HG03175 (cell line): ENCODE results near the gene CAGE1.

Experiments
- ATAC-seq: cut with Tn5 transposase; IDR thresholded peaks from one replicate; pipeline ENCODE4 v1.9.1; 2021; ENCODE audit warnings: mild to moderate bottlenecking, moderate library complexity; ENCODE audit not compliant: unreplicated experiment

Gene CAGE1

DNA sequence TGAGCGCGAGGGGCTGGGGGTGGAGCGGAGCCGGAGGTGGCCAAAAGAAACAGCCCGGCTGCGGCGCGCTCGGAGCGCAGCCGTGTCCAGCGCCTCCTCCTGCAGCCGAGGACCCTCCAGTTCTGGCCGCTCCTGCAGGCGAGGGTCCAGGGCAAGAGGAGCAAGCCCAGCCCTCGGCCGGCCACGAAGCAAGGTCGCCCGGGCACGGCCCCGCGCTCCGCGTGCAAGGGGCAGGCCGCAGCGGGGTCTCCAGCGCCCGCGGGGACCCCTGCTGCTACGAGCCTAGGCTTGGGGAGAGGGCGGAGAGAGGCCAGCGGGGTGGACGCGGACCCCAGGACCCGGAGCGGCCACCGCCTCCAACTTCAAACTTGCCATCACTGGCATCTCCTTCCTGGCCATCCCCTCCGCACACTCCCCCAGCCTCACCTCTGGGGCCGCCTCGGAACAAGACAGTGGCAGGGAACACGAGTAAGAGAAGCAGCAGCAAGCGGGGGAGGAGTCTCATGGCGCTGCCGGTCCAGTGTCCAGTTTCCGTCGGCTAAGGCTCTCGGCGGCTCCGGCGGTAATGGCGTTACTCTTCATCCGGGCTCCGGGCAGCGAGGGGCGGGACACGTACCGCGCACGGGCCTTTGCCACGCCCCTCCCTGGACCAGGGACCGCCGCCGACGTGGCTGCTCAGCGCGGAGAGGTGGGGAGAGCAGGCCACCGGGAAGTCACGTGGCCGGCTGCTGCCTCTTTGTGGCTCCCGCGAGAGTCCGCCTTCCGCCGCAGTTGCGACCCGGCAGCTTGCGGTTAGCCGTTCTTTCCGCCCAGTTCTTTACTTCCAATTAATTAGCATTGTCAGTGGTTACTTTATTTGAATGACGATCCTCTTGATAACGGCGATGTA, 76.7 kb downstream of the CAGE1 start, which contains the start of gene SSR1:
Gene SSR1, minus strand, starts transcription at position 584 of the 889 bp plus-strand sequence. Its CDS starts 79 bp downstream, at position 505.
- peak; percentile 98 for ATAC-seq

DNA sequence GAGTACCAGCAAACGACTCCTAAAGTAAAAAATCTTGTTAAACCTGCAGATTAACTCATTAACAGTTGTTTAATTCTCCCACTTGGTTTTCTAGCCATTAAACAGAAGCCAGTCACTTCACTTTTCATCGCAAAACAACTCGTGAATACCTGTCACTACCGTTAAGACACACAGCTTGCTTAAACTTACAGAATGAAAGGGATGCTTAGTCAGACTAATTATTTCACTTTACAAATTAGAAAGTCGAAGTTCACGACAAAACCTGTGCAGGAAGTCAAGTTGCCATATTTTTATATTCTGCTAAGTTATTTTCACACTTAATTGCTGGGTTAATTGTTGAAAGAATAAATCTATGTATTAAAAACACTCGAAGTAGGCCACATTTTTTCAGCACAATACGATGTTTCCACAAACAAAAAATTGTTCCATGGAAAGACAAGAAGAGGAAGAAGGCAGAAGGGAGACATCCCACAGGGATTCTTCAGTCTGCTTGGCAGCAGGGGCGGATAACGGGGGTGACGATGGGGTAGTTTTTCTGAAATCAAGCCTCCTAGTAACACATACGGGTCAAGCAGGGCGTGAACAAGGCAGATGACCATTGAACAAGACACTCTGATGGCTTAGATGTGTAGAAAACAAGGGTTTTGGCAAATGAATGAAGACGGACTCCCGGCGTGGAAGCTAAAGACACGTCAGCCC, 77.5 kb downstream of the CAGE1 start:
- ATAC-seq: peak; percentile 1

DNA sequence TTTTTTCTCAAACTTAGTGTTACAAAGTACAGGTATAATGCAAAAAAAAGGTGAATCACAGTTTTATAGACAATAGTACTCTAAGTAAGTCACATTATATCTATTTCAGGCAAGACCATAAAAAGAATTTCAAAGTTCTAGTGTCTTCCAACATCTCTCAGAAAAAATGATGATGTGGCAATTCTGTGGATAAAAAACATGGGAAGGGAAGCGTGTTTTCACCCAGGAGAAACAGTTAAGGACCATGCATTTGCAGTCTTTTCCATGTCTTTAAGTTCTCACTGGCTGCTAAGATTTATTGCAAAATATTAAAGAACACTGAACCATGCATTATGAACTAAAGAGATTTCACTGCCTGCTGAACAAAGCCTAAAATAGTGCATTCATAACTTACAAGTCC, 78.4 kb downstream of the CAGE1 start:
- no peak for ATAC-seq

DNA sequence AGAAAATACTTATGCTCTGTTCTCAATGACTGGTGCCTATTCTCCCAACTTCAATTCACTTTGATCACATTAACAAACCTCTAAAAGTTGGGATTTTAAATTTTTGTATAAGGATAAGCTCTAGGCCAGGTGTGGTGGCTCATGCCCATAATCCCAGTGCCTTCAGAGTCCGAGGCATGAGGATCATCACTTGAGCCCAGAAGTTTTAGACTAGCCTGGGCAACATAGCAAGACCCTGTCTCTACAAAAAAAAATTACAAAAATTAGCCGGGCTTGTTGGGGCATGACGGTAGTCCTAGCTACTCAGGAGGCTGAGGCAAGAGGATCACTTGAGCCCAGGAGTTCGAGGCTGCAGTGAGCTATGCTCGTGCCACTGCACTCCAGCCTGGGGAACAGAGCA, 80.5 kb downstream of the CAGE1 start:
- ATAC-seq: no peak

DNA sequence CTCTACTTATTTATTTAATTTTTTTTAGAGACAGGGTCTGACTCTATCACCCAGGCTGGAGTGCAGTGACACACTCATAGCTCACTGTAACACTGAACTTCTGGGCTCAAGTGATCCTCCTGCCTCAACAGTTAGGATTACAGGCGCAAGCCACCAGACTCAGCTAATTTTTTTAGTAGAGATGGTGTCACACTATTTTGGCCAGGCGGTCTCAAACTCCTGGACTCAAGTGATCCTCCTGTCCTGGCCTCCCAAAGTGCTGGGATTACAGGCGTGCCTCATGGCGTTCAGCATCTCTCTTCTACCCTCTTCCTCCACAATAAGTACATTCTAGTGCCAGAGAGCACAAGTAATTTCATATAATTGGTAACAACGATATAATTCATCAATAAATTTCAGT, 82.0 kb downstream of the CAGE1 start:
- no peak for ATAC-seq

DNA sequence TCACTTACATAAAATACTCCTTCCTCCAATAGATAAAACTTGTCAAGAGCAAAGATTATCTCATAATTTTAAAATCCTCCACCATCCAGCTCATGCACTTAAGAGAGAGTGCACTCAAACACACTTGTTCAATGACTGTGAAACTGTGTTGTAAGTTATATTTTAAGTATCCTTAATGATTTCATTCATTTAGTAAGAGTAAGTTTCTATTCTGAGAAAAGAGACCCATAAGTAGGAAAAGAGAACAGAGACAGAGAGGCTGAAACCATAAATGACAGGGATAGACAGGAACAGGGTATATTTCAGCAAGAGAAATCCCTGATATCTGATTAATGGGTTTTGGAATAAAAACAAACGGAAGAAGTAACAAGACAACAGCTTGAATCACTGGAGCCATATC, 84.7 kb downstream of the CAGE1 start:
- ATAC-seq: no peak

DNA sequence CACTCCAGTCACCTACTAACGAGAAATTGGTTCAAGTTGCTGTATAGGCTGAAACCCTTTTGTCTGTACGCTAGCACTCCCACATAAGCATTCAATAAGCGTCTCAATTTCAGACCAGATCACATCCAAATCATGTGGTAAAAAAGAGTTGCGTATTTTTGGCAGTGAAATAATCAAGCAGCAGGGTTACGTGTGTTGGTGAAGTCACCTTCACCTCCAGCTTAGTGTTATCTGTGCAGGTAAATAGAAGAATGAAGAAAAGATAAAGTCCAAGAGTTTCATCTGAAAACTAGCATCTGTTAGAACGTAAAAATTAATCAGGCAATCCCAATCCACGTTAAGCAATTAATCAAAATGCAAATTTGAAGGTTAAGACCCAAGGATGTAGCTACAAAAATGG, 87.8 kb downstream of the CAGE1 start:
- ATAC-seq: no peak

DNA sequence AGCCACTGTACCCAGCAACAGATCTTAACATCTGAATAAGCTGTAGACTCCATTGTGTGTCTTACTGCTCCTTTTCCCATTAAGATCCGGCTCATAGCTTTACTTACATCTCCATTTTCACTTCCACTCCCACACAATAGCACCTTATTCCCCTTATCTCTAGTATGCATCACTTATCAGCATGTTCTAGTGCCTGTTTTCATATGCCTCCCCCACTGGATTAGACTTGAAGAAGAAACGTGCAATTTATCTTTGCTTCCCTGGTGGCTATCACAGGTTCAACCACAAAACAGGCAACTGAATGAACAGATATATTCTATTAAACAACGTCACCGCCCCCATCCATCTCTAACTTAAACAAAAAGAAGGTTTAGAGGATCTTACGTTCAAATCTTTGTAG, 88.6 kb downstream of the CAGE1 start:
- no peak for ATAC-seq

DNA sequence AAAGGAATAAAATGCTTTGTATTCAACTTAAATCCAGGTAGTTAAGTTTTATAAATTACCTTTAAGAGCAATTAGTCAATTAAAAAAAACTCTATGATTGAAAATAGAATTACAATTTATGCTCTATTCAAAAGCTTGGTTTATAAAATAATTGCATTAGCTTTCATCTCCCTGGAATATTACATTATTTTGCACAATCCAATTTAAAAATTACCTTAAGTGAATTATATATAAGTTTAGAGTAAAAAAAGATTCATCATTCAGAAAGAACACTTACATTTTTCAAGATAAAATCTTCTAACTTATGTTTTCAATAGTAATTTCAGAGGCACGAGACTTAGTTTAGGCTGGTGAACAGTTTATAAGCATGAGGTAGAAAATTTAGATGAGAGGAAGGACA, 91.4 kb downstream of the CAGE1 start:
- no peak for ATAC-seq

DNA sequence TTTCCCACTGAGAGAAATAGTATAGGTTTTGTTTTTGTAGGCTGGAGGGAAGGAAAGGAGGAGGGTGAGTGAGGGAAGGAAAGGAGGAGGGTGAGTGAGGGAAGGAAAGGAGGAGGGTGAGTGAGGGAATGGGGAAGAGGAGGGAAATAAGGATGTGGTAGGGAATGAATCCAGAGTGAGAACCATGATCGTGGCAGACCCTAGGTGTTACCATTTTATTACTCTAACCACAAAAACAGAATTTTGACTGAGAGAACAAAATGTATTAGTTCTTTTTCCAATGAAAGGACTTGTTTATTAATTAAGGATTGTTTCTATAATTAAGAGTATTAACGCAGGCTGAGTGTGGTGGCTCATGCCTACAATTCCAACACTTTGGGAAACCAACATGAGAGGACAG, 92.9 kb downstream of the CAGE1 start:
- no peak for ATAC-seq

DNA sequence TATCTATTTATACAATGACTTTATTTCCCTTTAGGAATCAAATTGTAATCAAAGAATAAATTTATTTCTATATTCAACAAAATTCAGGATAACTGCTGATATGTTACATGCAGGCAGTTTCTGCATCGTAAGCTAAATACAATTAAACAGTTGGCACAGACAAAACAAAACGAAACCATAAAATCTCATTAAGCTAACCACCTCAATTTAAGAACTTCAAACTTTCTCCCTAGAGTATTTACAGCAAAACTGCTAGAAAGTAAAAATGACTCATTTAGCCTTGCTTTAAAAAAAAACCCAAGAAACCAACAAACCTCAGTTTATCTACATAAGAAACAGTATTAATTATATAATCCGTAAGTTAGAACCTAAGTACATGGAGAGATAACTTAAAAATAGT, 93.6 kb downstream of the CAGE1 start:
- ATAC-seq: no peak

DNA sequence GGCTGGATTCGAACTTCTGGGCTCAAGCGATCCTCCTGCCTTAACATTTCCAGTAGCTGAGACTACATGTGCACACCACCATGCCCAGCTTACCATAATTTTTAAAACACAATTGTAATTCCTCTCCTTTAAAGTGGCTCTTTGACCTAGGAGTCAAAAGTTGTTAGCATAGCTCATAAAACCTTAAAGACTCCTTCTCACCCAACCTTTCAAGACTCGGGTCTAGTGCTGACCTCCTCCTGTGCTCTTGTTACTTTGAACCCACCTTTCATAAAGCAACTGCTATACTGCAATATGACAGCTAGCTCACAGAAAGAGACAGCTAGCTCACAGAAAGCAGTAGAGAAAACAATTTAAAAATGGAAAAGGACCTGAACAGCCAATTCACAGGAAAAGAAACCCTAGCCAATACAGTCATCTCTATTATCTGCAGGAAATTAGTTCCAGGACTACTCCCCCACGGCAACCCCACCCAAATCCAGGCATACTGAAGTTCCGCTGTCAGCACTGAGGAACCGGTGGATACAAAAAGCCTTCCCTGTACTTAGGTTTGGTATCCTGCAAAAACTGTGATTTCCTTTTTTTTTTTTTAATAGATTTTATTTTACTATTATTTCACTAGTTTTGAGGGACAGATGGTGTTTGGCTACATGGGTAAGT, 96.8 kb downstream of the CAGE1 start:
- ATAC-seq: no peak

DNA sequence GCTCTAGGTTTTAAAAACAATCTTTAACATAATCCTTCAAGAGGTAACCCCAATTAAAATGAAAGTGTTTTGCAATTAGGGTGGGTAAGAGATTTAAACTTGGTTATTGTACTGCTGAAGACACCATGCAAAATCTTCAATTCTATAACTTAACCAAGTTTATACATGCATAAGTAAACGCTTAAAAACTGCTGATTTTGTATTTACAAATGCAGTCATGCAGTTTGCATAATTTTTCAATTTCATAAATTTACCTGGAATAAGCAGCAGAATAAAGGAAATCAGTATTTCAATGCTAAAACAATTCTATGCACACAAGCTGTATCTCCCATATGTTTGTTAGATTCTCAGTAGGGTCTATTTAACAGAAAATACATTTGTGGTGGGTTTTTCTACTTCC, 99.5 kb downstream of the CAGE1 start:
- ATAC-seq: no peak

DNA sequence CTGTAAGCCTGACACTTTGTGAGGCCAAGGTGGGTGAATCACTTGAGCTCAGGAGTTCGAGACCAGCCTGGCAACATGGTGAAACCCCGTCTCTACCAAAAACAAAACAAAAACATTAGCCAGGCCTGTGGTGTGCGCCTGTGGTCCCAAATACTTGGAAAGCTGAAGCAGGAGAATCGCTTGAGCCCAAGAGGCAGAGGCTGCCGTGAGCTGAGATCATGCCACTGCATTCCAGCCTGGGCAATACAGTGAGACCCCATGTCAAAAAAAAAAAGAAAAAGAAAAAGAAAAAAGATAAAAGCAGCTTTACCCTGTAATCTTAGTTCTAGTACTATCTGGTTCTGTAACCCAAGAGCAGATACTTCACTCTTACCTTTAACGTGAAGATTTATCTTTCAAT, 104.1 kb downstream of the CAGE1 start:
- ATAC-seq: no peak

DNA sequence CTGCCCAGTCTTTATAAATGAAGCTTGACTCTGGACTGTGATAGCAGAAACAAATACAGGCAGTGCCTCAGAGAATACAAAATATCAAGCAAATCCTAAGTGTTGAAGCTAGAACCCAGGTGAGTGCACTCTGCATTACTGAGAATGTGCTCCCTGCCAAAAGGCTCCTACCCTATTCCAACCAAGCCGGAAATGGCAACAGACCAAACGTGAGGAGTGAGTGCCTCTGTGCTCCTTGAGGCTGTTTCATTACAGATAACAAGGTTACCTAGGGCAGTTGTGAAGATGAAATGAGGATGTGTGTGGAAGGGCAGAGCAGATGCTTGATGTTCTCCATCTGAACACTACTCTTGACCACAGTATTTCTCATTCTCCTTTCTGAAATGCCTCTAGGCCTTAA, 105.9 kb downstream of the CAGE1 start:
- no peak for ATAC-seq

DNA sequence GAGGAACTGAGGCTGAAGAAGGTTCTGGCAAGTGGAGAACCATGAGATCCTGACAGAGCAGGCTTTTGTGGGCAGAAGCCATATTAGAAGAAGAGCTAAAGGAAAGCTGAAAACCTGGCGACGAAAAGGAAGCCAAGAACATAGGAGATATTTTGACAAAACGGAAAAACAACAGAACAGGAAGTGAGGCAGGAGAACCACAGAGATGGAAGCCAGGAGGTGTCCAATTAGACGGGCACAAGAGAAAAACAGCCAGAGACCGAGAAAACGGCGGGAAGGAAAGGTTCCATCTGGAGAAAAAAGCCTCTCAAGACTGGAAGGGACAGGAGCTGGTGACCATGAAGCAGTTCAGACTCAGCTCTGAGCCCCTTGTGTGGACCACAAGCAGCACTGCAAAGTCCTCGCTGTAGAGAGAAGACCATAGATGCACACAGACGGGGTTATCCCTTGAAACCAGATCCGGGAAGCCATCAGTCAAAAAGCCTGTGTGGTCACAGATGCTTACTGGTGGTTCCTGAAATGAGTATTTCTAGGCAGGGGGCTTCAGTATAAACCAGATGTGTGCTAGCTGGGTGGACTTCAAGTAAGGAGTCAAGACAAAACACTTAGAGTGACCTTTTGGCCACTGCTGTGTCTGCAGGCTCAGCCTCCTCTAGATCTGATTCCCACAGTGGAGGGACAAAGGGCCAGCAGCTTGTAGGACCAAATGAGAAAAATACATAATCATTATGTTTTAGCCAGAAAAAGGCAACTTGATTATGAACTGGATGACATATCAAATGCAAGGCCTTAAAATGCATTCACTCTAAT, 107.2 kb downstream of the CAGE1 start:
- ATAC-seq: no peak
